Panc1 (cell line): ENCODE results near the gene RFXAP.

ENCODE experiments used
- SIN3A ChIP-seq: IDR thresholded peaks from 2 replicates; pipeline ENCODE4 v1.6.1; 2012; ENCODE audit warnings: low read depth, mild to moderate bottlenecking, low read length, moderate library complexity, borderline replicate concordance; ENCODE audit not compliant: insufficient read depth
- TF ChIP-seq, protein P1 (sequence below): fragments of 450-650 bp; IDR thresholded peaks from 2 replicates; pipeline ENCODE4 v1.5.1; 2017; ENCODE audit warnings: mild to moderate bottlenecking

DNA sequence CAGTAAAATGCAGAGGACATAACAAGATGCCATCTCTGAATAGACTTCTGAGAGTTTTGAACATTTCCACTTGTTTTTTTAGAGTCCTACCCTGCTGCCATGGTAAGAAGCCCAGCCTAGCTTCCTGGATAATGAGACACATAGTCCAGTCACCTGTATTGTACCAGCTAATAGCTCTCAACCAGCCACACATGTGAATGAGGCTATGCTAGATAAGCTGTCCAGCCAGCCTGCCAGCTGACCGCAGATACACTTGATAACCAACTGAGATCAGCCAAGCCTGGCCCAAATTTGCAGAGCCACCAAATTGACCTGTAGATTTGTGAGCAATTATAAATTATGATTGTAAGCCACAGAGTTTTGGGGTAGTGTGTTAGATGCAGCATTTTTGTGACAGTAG lies 10.7 kb downstream of the RFXAP start:
- TF ChIP-seq, protein P1, sequence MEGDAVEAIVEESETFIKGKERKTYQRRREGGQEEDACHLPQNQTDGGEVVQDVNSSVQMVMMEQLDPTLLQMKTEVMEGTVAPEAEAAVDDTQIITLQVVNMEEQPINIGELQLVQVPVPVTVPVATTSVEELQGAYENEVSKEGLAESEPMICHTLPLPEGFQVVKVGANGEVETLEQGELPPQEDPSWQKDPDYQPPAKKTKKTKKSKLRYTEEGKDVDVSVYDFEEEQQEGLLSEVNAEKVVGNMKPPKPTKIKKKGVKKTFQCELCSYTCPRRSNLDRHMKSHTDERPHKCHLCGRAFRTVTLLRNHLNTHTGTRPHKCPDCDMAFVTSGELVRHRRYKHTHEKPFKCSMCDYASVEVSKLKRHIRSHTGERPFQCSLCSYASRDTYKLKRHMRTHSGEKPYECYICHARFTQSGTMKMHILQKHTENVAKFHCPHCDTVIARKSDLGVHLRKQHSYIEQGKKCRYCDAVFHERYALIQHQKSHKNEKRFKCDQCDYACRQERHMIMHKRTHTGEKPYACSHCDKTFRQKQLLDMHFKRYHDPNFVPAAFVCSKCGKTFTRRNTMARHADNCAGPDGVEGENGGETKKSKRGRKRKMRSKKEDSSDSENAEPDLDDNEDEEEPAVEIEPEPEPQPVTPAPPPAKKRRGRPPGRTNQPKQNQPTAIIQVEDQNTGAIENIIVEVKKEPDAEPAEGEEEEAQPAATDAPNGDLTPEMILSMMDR = no peak
- no peak for TF ChIP-seq SIN3A
